Activated naive CD4-positive, alpha-beta T cell treated with anti-CD3 and anti-CD28 coated beads, Interleukin-2, amount 50 U/mL, for 16 hours (primary cell): Measurements from ENCODE around the gene ANGEL1.

Source experiments
- DNase-seq: peaks from one replicate; pipeline ENCODE4 v3.0.0-alpha.2; 2020

ANGEL1 gene

DNA sequence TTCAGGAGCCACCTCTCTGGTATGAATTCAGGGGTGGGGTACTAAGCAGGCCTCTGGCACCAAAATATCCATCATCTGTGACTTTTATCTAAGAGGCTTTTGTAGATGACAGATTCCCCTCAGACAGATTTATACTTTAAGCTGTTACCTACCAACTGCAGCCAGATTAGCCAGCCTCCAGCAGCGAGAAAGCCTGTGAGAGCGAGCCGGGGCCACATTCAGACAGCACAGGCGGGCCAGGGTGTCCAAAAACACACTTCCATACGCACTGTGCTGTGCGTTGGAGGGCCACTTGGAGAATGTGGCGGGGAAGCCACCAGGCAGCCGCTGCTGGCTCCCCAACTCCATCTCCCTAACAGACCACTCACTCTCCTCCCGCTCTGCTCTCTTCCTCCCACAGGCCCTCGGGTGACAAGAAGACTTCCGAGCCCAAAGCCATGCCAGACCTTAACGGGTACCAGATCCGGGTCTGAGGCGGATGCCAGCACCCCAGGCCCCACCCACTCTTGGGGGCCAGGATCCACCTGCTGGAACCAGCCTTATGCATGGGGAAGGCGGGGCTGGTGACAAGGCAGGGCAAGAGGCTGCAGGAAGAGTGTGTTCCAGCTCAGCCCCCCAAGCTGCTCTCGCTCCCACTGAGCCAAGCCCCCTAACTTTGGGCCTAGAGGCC, 34.0 kb downstream of the ANGEL1 start:
- no peak for DNase-seq

DNA sequence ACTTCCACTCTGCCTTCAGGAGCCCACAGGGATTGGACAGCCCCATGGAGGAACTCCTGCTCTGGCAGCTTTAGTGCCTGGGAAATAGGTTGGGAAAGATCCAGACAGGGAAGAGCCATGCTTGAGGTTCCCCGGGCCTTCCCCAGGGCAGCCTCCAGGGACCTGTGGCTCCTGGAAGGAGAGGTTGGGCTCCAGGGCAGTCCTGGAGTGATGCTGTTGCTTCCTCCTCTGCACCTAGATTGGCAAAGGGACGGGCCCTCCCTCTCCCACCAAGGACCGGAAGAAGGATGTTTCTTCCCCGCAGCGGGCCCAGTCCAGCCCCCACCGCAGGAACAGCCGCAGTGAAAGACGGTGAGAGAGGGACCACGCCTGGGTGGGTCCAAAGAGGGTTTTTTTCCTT, 35.0 kb downstream of the ANGEL1 start:
- DNase-seq: no peak

DNA sequence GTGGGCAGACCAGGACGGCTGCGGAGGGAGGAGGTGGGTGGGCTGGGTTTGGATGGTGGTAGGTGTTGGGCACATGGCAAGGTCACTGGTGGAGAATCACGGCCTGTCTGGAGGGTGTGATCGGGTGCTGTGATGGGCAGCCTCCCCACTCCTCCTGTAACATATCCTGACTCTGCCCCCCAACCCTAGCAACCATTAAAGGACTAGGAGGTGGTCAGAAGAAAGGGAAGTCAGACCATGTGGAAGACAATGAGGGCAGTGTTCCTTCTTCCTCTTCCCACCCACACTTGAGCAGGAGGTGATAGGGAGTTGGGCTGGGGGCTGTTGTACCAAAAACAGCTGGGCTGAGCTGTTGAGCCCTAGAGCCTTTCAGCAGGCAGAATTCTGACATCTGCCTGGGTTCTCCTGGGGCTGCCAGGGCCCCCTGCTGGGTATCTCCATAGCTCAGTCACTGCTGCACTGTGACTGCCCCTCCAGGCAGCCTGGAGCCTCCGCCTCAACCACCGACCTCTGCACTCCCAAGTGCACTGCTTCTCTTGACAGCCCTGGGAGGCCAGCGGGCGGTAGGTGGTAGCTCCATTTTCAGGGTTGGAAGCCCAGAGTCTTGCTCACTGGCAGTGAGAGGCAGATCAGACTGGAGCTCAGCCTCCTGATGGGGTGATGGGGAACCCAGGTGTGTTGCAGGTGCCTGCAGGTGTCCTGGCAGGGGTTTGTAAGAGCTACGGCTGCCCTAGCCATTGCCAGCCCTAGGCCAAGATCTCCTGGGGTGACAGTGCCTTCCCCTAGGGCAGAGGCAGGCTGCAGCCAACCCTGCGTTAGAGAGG, 36.0 kb downstream of the ANGEL1 start:
- no peak for DNase-seq

DNA sequence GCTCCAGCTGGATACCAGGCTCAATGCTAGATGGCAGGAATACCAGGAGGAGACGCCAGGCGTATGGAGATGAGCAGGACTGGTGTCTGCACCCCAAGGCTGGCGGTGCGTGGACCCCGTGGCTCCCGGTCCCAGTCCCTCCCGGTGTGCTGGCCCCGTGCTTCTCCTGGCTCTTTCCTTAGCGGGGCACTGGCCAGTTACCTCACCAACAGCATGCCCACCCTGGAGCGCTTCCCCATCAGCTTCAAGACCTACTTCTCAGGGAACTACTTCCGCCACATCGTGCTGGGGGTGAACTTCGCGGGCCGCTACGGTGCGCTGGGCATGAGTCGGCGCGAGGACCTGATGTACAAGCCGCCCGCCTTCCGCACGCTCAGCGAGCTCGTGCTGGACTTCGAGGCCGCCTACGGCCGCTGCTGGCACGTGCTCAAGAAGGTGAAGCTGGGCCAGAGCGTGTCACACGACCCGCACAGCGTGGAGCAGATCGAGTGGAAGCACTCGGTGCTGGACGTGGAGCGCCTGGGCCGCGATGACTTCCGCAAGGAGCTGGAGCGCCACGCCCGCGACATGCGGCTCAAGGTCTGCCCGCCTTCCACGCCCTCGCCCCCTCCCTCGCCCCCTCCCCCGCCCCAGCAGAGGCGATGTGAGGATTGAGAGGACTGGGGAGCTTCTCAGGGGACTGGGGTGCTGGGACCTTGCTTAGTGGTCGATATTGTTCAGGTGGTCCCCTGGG, 36.8 kb downstream of the ANGEL1 start:
- no peak for DNase-seq

DNA sequence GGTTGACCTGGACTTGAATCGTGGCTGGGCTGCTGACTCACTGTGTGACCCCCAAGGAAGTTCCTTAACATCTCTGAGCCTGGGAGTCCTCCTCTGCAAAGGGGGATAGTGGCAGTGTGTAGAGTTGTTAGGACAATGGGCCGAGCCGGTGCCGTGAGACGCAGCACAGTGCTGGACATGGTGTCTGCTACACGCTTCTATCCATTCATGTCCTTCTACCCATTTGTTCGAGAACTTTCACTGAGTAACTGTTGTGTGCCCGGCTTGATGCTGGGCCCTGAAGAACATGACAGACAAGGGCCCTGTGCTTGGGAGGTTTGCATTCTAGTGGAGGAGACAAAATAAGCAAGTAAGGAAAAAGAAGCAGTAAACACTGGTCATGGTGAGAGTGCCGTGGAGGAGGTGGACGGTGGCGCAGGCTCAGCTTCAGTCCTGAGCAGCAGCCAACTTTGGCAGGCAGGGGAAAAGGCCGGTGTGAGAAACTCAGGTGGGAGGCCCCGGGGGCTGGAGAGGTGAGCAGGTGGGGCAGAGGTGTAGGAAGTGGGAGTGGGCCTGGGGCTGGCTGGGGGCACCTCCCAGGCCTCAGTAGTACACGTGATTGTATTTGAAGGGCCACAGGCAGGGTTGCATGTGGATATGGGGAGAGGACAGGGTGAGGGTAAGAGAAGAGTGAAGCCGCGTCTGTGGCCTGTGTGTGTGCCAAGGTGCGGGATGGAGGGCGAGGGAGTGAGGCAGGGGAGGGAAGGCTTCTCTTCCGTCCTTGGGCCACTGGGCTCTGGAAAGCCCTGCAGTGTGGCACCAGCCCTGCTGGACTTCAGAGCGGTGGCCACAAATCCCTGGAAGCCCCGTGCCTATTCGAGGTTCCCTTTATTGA, 37.6 kb downstream of the ANGEL1 start:
- no peak for DNase-seq

DNA sequence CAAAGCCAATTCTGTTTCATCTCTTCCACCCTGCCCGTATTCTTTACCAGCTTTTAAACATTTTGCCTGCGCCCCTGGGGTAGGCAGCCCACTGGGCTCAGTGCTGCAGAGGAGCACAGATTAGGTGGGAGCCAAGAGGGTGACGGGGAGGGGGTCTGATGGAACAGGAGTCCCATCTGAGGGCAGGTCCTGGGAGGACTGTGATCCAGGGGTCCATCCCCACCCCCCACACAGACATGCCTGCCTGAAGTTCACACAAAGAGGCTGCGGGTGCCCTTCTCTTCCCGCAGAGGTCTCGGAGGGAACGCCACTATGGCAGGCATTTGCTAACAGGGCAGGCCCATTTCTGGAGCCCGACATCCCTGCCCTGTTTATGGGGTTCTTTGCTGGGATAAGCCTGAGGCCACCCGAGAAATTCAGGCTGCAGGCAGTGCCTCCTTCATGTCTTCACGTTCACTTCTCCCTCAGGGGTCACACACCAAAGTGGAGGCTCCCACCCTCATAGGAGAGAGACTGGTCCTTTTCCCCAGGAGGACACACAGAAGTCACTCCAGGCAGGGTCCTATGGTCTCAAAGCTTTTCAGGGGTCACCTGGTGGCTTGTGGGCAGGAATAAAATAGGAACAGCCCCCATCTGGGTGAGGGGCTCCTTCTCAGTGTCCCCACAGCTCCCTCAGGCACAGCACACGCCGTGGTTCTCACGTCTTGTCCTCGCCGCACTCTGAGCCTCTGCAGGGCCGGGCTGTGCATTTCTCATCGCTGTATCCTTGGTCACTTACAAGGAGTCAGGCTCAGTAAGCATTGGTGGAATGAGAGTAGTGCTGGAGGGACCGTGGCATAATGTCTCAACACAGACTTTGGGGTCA, 38.5 kb downstream of the ANGEL1 start:
- no peak for DNase-seq

DNA sequence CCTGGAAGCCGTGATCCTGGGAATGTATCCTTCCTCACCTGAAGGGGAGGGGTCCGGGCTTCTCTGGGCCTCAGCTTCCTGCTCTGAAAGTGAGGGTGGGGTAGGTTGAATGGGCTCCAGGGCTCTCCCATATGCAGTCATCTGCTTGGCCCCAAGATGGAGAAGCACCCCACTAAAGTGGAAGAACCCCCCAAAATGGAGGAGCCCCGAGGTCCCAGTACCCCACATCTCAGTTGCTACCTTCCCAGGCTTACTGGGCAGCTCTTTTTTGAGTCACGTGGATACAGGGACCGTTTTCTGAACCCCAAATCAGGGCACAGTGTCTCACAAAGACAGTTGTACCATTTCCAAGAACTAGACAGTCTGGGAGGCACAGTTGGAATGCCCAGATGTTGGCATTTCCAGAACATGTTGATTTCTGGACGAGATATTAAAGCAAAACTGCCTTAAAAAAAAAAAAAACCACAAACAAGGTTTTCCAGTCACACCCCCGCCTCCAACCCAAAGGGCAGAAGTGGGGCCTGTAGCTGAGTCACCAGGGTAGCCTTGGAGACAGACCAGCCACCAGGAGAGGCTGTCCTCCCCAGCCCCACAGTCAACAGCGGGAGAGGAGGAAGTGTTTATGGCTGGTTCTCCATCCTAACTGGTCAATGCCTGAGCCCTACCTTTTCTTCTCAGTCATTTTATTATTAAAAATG, 39.3 kb downstream of the ANGEL1 start:
- no peak for DNase-seq

DNA sequence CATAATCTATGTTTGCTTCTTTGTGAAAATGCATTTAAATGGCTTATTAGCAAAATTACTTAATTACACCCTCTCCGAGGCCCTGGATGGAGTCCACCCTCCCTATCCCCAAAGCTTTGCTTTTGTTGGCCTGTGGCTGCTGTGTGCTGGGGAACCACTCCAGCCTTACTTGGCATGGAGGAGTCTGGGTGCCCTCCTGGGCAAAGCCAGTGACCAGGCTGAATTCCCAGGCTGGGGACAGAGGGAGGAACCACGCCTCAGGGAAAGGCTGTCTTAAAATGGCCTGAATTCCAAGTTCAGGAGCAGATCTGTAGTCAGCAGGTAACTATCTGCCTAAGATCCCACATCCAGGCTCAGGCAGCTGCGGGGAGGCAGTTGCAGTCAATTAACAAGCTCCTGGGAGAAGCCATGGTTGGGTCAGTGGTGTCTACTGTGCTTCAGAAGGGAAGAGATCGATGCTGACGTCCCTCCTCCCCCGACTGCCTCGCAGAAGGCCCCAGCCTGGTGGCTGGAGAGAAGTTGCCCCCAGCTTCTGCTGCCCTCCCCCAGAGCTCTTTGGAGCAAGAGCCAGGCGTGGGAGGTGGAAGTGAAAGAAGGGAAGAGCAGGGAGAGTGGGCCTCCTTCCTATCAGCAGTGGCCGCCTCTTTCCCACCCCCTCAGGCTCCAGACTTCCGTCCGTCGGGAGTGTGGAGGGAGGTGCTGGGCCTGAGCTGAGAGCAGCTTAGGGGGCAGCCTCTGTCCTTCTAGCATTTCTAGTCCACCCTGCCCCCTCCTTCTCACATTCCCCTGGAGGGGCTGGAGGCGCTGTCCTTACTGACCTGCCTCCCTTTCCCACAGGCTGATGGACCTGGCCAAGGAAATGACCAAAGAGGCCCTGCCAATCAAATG, 40.1 kb downstream of the ANGEL1 start:
- no peak for DNase-seq

DNA sequence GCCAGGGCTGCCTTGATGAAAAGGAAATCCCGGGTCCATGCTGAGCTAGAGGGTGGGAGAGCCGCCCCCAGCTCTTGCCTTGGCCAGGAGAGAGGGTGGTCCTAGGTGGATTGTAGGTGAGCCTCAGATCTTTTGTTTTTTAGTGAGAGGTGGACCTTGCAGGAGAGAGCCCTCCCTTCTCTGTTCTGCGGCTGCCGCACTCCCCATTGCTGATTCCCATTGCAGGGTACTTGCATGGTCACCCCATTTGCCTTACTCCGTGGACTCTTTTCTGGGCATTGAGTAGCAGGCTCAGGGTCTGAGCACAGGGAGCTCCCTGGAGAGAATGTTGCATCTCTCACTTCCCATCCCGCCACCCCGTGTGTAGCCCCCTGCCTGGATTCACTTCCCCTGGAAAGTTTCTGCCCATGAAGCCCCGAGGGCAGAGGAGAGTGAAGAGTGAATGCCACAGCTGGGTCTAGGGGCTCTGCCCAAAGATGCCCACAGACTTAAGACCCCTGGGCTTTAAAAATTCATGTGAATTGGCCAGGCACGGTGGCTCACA, 41.2 kb downstream of the ANGEL1 start:
- DNase-seq: no peak

DNA sequence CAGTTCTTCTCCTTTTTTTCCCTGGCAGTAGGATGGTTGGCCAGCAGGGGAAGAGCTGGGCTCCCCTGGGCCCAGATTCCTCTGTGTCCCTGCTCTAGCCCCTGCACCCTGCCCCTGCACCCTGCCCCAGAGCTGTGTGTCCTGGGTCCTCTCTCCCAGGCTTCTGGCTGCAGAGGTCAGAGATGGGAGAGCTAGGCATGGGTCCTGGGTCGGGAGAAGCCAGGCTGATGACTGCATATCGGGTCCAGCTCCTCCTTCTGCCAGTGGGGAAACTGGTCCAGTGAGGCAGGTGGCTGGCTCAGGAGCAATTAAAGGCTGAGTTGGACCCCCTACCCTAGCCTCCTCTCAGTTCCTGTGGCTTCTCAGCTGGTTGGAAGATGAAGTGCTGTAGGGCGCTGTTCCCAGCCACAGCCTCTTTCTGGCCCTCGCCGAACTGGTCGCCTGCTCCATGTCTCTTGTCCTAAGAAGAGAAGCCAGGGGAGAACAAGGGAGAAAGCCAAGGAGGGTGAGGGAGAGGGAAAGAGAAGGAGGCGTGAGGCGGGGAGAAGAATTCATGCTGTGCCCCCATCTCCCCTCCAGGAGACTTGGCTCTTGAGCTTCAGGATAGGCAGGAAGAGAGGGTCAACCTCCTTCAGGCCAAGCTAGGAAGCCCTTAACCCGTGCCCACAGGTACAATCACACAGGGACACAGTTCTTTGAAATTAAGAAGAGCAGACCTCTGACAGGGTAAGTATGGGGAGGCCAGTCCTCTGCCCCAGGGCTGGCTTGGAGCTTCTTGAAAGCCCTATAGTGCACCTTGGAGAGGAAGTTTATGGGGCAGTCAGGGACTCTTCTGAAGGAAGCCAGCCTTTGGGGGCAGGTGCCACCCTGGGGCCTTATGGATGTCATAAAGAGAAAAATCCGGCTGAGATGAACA, 41.9 kb downstream of the ANGEL1 start:
- DNase-seq: no peak

DNA sequence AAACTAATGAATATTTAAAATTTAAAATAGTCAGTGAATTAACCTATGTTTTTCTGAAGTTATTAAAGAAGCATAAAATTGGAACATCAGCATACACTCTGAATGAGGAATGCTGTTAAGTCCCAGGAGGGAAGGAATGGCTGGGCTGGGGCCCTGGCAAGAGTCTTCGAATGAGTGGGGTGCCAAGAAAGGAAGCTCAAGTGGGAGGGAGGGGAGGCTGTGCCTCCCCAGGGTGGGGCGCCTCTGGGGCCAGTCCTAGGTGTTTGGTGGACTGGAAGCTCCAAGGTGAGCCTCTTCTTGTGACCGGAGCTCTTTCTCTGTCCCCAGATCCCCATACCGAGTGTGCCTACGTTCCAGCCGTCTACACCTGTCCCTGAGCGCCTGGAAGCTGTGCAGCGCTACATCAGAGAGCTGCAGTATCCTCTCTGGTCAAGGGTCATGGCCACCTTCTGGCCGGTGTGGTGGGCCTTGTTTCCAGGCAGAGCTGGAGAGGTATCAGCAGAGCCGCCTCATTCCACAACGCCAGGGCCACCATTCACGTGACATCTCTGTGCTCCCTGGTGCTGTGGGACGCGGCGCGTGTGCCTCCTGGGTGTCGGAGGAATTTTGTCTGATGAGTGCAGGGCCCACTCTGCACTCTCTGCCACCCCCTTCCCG, 42.9 kb downstream of the ANGEL1 start:
- DNase-seq: no peak

DNA sequence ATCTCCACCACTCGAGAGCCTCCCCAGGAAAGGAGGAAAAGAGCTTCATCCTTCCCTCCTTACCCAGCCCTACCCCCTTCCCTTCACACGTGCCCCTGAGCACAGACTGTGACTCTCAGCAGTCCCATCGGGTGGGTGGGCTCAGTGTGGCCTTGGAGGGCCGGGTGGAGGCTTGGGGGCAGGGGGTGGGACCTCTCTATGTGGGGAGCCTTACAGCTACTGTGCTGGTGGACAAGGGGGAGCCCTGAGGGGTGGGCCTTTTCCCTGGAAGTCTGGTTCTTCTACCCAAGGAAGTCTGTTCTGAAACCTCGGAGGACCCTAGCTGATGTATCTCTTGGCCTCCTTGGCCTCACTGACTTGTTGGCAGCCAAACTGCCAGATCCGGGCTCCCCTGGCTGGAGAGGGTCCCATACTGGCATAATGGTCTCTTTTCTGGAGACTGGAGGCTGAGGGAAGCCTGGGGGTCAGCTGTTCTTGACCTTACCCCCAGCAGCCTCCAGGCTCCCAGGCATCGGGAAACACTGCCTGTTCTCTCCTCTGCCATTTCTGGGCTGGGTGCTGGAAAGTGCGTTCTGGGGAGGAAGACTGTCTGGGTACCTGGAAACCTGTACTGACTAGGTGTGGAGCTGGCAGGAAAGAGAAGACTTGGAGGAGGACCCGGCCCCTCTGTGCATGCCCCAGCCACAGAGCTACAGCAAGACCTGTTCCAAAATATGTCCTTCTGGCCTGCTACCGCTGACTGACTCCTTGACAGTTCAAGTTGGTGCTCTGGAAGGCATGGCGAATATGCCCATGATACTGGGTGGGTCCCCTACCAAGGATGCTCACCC, 43.8 kb downstream of the ANGEL1 start:
- no peak for DNase-seq

DNA sequence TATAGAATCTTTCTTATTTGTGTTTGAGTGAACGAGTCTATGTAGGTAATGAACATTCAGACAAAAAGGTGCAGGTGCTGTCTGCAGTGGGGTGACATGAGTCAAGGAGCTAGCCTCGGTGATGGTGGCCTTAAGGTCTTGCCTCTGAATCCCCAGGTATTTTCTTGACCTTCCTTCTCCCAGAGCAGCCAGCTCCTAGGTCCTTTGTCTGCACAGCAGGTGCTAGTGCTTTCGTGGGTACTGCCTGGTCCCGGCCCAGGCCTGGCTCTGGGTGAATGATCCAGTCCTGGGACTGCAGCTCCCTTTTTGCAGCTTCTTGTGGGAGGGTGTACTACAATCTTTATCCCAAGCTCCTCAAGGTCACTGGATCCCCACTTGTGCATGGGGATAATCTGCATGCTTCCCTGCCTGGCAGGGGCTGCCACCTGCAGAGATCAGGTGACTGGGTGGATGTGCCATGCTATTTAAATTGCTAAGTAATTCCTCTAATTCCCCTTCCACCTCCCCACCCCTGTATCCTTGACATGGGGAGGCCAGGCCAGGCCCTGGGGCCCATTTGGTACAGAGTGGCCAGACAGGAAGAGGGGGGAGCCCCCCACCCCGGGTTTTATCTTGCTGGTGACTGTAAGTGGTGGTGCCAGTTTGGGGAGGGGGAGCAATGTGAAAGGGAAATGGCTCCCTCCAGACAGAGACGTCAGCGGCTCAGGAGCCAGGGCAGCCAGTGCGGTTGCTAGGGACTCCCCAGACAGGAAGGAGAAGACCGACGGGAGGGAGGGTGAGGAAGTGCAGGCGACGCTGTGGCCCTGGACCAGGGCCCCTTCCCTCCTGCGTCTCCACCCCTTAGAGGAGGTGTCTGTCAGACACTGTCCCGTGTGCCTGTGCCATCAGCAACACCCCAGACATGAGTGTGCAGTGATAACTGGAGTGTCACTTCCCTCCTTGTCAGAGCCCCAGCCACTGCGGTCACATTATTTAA, 44.7 kb downstream of the ANGEL1 start:
- DNase-seq: peak; percentile 34

DNA sequence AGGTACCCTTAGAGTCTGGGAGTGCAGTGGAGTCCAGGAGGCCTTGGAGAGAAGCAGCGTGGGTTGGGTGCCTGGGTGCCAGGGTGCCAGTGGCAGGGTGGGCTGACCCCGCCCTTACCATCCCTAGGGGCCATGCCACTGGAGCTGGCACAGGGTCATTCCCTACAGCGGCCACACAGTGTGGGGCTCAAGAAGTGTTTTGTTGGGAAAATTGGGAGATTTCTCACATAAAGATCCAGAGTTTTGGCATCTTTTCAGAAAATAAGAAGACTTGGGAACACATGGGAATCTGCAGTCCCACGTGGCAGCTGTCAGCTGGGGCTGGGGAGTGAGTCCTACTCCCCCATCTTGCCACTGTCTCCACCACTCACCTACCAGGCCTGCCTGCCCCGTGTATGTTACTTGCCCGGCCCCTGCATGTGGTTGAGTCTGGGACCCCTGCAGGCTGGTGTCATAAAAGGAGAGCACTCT, 47.2 kb downstream of the ANGEL1 start:
- DNase-seq: no peak
